Ishikawa (cell line): Measurements from ENCODE around the gene EIF6.

Experiments
- CEBPB ChIP-seq: IDR thresholded peaks from 2 replicates; pipeline ENCODE4 v1.6.1; 2012
- CREB1 ChIP-seq: IDR thresholded peaks from 2 replicates; pipeline ENCODE4 v1.6.1; 2012; ENCODE audit warnings: low read depth
- EGR1 ChIP-seq: IDR thresholded peaks from 2 replicates; pipeline ENCODE4 v1.6.1; 2012
- EP300 ChIP-seq: IDR thresholded peaks from 2 replicates; pipeline ENCODE4 v1.6.1; 2012; ENCODE audit warnings: borderline replicate concordance
- FOXM1 ChIP-seq: IDR thresholded peaks from 2 replicates; pipeline ENCODE4 v1.6.1; 2012; ENCODE audit warnings: low read depth, borderline replicate concordance
- MAX ChIP-seq: IDR thresholded peaks from 2 replicates; pipeline ENCODE4 v1.6.1; 2012
- NFIC ChIP-seq: IDR thresholded peaks from 2 replicates; pipeline ENCODE4 v1.6.1; 2012
- RAD21 ChIP-seq: IDR thresholded peaks from 2 replicates; pipeline ENCODE4 v1.6.1; 2012; ENCODE audit warnings: low read depth
- REST ChIP-seq: IDR thresholded peaks from 2 replicates; pipeline ENCODE4 v1.6.1; 2012; ENCODE audit warnings: low read depth, mild to moderate bottlenecking
- TAF1 ChIP-seq: IDR thresholded peaks from 2 replicates; pipeline ENCODE4 v1.6.1; 2012; ENCODE audit warnings: low read depth, mild to moderate bottlenecking
- TCF12 ChIP-seq: IDR thresholded peaks from 2 replicates; pipeline ENCODE4 v1.6.1; 2012; ENCODE audit warnings: low read depth
- TEAD4 ChIP-seq: IDR thresholded peaks from 2 replicates; pipeline ENCODE4 v1.6.1; 2012
- USF1 ChIP-seq: IDR thresholded peaks from 2 replicates; pipeline ENCODE4 v1.6.1; 2012
- YY1 ChIP-seq: IDR thresholded peaks from 2 replicates; pipeline ENCODE4 v1.6.1; 2012; ENCODE audit warnings: low read depth
- ZBTB7A ChIP-seq: IDR thresholded peaks from 2 replicates; pipeline ENCODE4 v1.6.1; 2012; ENCODE audit warnings: low read depth

The EIF6 gene

GRCh38 chr20:35311409-35311808, 26.8 kb upstream of the EIF6 start:
- TF ChIP-seq MAX, result peak; percentile 81
- peak; percentile 91 for TF ChIP-seq USF1
- peak; percentile 48; the same call in 1 of the 2 replicates for TF ChIP-seq TEAD4
- no peak for TF ChIP-seq REST
- no peak for TF ChIP-seq EGR1
- TF ChIP-seq EP300, result no peak; the same call in 1 of the 2 replicates
- no peak for TF ChIP-seq NFIC
- peak; percentile 87 for TF ChIP-seq YY1
- no peak for TF ChIP-seq CREB1
- no peak for TF ChIP-seq TCF12
- no peak for TF ChIP-seq RAD21
- no peak for TF ChIP-seq ZBTB7A
- TF ChIP-seq TAF1, result no peak
- no peak for TF ChIP-seq CEBPB
- TF ChIP-seq FOXM1, result no peak

- TF ChIP-seq EP300 (no peak), NFIC (no peak), TAF1 (no peak), ZBTB7A (no peak), FOXM1 (no peak), RAD21 (no peak), USF1 (no peak), TEAD4 (no peak), REST (no peak), EGR1 (no peak), CREB1 (no peak)
Observed at GRCh38 chr20:35307666-35308653, 23.4 kb upstream of the EIF6 start.

GRCh38 chr20:35306931-35307517, 22.5 kb upstream of the EIF6 start:
- TF ChIP-seq NFIC, result no peak
- peak; percentile 51 for TF ChIP-seq RAD21

GRCh38 chr20:35305682-35306556, 21.3 kb upstream of the EIF6 start:
- no peak for TF ChIP-seq TAF1
- TF ChIP-seq CEBPB, result no peak
- no peak for TF ChIP-seq FOXM1
- TF ChIP-seq RAD21, result 0 out of 2 replicates have a peak, but pooled peaks have one; percentile 19
- TF ChIP-seq USF1, result peak; percentile 68; the same call in 1 of the 2 replicates
- peak; percentile 87 for TF ChIP-seq TCF12
- peak; percentile 82 for TF ChIP-seq EP300
- peak; percentile 59 for TF ChIP-seq NFIC
- TF ChIP-seq ZBTB7A, result no peak
- TF ChIP-seq YY1, result no peak
- peak; percentile 86 for TF ChIP-seq MAX
- TF ChIP-seq TEAD4, result peak; percentile 46; the same call in 1 of the 2 replicates
- TF ChIP-seq EGR1, result no peak
- no peak for TF ChIP-seq CREB1
- TF ChIP-seq REST, result no peak
